HL-60 (cell line): ENCODE results near the gene LRP8.
A peak's percentile ranks its signal among the peaks of the same experiment; 100 is the strongest.

ENCODE experiments used
- DNase-seq, 2 experiments: peaks; one replicate each; pipeline ENCODE4 v3.0.0-alpha.2; 2010 to 2020; ENCODE audit warnings: low read depth in 1 of 2, low spot score in 1 of 2
- H3K27ac ChIP-seq: fragments of 250-450 bp; sonication (Bioruptor Pico); replicated peaks from 2 replicates; pipeline ENCODE4 v1.5.1; 2020; ENCODE audit warnings: mild to moderate bottlenecking, moderate library complexity
- H3K27me3 ChIP-seq: fragments of 250-450 bp; sonication (Bioruptor Pico); 2 replicates; pipeline ENCODE4 v1.5.1; 2021; ENCODE audit warnings: mild to moderate bottlenecking, moderate library complexity; ENCODE audit not compliant: insufficient read depth, poor library complexity, severe bottlenecking
- H3K4me3 ChIP-seq: replicated peaks from 2 replicates; pipeline ENCODE4 v1.5.1; 2011; ENCODE audit warnings: mild to moderate bottlenecking, control low read depth, low read length; ENCODE audit not compliant: insufficient read depth
- GABPA ChIP-seq: IDR thresholded peaks from 2 replicates; pipeline ENCODE4 v1.6.1; 2012; ENCODE audit warnings: low read depth
- POLR2AphosphoS5 ChIP-seq: IDR thresholded peaks from 2 replicates; pipeline ENCODE4 v1.6.1; 2012; ENCODE audit warnings: low read depth
- REST ChIP-seq: IDR thresholded peaks from 2 replicates; pipeline ENCODE4 v1.6.1; 2012; ENCODE audit warnings: low read depth; ENCODE audit not compliant: insufficient replicate concordance
- SPI1 ChIP-seq: IDR thresholded peaks from 2 replicates; pipeline ENCODE4 v1.6.1; 2012; ENCODE audit warnings: low read depth, mild to moderate bottlenecking, borderline replicate concordance
- TF ChIP-seq, protein P1 (sequence below): IDR thresholded peaks from one replicate; pipeline ENCODE4 v1.5.1; 2011; ENCODE audit warnings: low read length, control low read depth, inconsistent platforms; ENCODE audit not compliant: insufficient read depth

The LRP8 gene

GRCh38 chr1:53348486-53349368 is 20.9 kb upstream of the LRP8 start:
- H3K4me3 ChIP-seq, result no peak overlapping the region
- no peak overlapping the region for H3K27ac ChIP-seq
- no peaks in the 10 kb centered on the region for H3K27me3 ChIP-seq
- TF ChIP-seq SPI1, result 0 out of 2 replicates have a peak, but pooled peaks have one; percentile 1
- no peak for TF ChIP-seq GABPA
- TF ChIP-seq, protein P1, sequence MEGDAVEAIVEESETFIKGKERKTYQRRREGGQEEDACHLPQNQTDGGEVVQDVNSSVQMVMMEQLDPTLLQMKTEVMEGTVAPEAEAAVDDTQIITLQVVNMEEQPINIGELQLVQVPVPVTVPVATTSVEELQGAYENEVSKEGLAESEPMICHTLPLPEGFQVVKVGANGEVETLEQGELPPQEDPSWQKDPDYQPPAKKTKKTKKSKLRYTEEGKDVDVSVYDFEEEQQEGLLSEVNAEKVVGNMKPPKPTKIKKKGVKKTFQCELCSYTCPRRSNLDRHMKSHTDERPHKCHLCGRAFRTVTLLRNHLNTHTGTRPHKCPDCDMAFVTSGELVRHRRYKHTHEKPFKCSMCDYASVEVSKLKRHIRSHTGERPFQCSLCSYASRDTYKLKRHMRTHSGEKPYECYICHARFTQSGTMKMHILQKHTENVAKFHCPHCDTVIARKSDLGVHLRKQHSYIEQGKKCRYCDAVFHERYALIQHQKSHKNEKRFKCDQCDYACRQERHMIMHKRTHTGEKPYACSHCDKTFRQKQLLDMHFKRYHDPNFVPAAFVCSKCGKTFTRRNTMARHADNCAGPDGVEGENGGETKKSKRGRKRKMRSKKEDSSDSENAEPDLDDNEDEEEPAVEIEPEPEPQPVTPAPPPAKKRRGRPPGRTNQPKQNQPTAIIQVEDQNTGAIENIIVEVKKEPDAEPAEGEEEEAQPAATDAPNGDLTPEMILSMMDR, result no peak
- TF ChIP-seq POLR2AphosphoS5, result no peak
- no peak for TF ChIP-seq REST
- no peak for DNase-seq

DNA sequence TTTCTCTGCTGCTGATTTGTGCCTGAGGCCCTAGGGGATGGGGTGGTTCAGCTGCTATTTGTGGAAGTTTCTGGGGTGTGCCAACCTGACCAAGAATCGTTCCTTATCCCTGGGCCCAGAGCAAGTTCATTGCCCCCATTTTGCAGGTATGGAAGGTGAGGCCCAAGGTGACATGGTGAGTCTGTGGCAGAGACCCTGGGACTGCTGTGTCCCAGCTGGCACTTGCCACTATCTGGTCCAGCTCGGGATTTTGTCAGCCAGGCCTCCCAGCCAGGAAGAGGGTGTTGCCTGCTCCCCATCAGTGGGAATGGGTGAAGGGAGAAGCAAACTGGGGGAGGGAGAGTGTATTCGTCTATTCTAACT is 18.9 kb upstream of the LRP8 start:
- no peak for DNase-seq
- Histone ChIP-seq H3K27ac (no peak overlapping the region), H3K4me3 (no peak overlapping the region), H3K27me3 (no peaks in the 10 kb centered on the region)
- TF ChIP-seq POLR2AphosphoS5 (no peak), REST (no peak), SPI1 (no peak), GABPA (no peak)
- TF ChIP-seq, protein P1, result no peak

GRCh38 chr1:53345996-53346813 is 18.3 kb upstream of the LRP8 start:
- H3K27ac ChIP-seq, result no peak overlapping the region
- H3K4me3 ChIP-seq, result no peak overlapping the region
- DNase-seq, result no peak
- no peaks in the 10 kb centered on the region for H3K27me3 ChIP-seq
- TF ChIP-seq REST, result no peak
- no peak for TF ChIP-seq POLR2AphosphoS5
- TF ChIP-seq GABPA, result no peak
- TF ChIP-seq, protein P1, result no peak
- TF ChIP-seq SPI1, result no peak
